Activated CD4-positive, alpha-beta T cell treated with anti-CD3 and anti-CD28 coated beads, Interleukin-2, Interleukin-4, amounts not matched to agents 100 ng/mL and 50 ng/mL, durations not matched to agents 16 hours and 8 hours (primary cell): Measurements from ENCODE around the gene NCF1.
"Not testable (repeated sequence)": the region's sequence is repeated elsewhere in the genome, so short reads cannot be mapped to it uniquely, and the experiment has no call there.

Experiments used
- DNase-seq: peaks from one replicate; pipeline ENCODE4 v3.0.0-alpha.2; 2020; ENCODE audit warnings: low spot score

Gene NCF1

DNA sequence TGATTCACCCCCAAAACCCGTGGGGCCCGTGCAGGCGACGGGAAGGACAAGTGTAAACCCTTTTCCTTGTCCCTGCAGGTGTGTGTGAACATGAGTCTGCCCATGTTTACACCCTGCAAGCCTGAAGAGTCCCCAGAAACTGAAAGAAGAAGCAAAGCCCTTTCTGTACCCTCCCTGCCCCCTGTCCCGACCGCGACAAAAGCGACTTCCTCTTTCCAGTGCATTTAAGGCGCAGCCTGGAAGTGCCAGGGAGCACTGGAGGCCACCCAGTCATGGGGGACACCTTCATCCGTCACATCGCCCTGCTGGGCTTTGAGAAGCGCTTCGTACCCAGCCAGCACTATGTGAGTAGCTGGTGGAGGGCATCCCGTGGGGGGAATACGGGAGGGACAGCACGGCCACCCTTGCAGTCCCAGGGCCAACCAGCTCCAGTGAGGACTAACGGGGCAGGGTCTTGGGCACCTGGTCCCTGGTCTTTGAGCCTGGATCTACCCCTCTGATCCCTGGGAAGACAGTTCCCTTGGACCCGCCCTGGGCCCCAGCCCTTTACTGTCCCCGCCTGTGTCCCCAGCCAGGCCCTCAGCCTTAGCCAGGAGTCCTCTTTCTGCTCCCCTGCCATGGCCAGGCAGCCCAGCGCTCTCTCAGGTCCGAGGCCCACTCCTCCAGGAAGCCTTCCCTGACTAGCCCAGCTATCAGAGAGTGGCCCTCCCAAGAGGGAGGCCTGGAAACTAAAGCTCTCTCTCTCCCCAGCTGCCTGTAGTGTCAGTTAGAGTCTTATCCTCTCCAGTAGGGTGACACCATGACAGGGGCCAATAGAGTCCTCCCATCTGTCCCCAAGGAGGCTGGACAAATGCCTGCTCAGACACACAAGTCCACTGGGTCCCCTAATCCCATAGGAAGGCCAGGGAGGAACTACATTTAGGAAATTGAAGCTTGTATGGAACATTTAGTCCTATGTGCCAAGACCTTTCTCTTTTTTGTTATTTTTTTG lies at the start of gene NCF1:
Gene NCF1, plus strand, starts transcription at position 252 of the 991 bp plus-strand sequence. Its CDS starts 21 bp downstream, at position 273.
- DNase-seq = not testable (repeated sequence)

GRCh38 chr7:74725840-74726239 lies 48.0 kb upstream of the NCF1 start:
- DNase-seq = no peak

DNA sequence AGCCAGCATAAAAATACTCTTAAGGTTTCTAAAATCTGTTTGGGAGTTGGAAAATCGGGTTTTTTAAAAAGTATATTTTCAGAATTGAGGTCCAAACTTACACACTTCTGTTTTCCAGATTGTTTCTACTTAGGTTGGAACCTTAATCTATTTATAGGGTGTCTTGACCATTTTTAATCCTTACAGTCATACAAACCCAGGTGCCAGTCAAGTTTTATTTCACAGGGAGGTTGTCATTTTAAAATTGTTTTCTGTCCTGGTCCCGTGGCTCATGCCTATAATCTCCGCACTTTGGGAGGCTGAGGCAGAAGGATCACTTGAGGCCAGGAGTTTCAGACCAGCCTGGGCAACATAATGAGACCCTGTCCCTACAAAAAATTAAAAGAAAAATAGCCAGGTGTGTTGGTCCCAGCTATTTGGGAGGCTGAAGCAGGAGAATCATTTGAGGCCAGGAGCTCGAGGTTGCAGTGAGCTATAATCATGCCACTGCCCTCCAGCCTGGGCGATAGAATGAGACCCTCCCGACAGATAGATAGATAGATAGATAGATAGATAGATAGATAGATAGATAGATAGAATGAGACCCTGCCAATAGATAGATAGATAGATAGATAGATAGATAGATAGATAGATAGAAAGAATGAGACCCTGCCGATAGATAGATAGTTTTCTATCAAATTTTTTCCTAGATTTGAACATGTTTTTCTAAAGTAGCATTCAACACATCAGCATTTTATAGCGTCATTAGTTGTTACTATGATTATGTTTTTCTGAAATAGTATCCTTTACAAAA lies 47.3 kb upstream of the NCF1 start:
- DNase-seq = no peak

DNA sequence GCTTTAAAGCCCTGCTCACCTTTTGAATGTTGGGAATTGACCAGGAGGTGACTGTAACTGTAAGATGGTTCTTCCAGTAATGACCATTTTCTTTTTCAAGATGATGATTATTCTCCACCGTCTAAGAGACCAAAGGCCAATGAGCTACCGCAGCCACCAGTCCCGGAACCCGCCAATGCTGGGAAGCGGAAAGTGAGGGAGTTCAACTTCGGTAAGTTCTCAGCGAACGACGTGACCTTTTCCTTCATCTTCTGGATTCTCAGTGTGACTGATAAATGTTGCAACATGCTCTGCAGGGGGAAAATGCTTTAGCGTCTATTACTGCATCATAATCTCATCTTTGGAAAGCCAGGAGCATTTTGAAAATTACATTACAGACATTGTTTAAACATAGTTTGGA lies 45.1 kb upstream of the NCF1 start:
- DNase-seq = not testable (repeated sequence)

GRCh38 chr7:74730186-74730585 lies 43.6 kb upstream of the NCF1 start:
- DNase-seq = not testable (repeated sequence)

- DNase-seq = not testable (repeated sequence)
Observed at GRCh38 chr7:74739974-74740703, 33.7 kb upstream of the NCF1 start.

- DNase-seq = not testable (repeated sequence)
Observed at GRCh38 chr7:74743936-74744557, 29.8 kb upstream of the NCF1 start.

DNA sequence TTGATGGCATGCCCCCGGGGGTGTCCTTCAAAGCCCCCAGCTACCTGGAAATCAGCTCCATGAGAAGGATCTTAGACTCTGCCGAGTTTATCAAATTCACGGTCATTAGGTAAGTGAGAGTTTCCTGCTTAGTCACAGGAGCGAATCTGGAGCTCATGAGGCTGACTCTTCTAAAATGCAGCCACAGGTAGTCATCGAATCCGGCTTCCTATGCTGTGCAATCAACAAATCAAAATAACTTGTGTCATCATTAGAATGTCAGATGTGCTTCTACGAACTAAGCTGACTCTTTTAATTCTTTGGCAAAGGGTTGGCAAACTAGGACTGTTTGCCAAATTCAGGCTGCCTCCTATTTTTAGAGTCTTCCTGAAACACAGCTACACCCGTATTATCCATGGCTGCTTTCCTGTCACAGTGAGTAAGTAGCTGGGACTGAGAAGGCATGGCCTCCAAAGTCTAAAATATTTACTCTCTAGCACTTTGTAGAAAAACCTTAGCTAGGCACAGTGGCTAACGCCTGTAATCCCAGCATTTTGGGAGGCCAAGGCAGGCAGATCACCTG lies 19.8 kb upstream of the NCF1 start:
- DNase-seq = not testable (repeated sequence)

DNA sequence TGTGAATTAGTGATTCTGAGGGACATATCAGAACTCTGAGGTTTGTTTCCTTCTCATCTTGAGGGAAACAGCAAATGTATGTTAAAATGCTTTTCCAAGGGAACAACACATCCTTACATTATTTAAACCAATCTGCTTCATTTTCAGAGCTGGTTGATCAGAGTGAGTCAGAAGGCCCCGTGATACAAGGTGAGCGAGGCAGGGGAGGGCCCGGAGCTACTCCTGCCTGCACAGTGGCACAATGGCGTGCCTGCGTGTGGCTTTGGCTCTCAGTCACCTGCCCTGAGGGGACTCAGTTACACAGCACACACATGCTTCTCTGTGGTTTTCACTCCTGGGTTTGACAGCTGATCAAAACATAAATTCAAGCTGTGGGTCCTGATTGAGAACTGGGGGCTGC lies 17.1 kb upstream of the NCF1 start:
- DNase-seq = not testable (repeated sequence)

GRCh38 chr7:74758268-74758667 lies 15.5 kb upstream of the NCF1 start:
- not testable (repeated sequence) for DNase-seq

- DNase-seq = not testable (repeated sequence)
Observed at GRCh38 chr7:74758982-74759381, 14.8 kb upstream of the NCF1 start.

DNA sequence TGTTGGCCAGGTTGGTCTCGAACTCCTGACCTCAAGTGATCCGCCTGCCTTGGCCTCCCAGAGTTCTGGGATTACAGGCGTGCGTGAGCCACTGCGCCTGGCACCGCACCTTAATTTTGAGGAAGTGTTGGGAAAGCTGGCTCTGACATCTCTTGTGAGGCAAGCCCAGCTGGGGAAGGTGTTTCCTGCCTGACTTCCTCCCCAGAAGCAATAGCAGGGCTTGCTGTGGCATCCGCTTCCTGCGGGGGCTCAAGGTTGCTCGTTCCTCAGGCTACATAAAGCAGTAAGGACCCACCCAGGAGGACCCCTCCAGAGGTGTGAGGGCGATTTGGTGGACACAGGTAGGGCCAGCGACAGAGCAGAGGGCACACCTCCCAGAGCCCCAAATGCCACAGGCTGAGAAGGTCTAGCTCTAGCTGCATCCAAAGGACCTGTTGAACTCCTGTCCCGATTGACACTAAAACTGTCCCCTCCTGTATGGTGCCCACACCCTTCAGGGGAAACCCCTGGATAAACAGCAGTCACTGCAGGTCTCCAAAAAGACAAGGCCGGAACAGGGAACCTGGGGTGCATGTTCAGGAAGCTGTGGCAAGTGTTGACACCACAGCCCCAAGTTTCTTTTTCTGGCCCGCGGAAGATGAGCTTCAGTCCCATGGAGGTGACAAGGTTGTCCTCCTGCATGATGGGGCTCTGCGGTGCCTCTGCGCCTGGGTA lies 8.4 kb upstream of the NCF1 start:
- DNase-seq = not testable (repeated sequence)

DNA sequence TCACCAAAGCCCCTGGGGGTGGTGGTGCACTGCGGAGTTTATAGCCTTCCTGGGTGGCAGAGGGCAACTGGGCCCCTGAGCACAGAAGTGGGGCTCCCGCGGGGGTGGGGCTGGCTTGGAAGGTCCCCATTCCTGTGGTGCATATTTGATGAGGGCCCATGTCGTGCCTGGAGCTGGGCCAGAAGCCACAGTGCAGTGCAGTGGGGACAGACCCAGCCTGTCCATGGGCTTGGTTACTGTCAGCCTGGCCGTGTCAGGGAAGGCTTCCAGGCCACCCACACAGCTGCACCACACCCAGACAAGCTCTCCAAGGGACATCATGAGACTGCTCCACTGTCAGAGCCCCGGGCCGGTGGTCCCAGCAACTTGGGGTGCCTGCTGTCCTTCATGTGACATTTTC lies 7.3 kb upstream of the NCF1 start:
- DNase-seq = not testable (repeated sequence)

DNA sequence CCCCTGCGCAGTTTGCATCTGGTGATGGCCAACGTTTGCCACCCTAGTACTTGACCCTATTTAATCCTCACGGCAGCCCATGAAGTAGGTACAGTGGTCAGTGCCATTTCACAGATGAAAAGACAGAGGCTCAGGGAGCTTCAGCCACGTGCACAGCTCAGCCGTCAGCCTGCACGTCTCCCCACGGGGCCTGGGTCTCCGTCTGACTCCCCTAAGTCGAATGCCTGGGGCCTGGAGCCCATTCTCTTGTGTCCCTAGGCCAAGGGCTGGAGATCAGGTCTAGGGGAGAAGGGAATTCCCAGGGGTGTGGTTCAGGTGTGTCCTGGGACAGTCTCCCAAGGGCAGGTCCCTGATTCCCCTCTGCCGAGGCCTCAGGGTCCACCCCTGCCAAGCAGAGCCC lies 6.8 kb upstream of the NCF1 start:
- DNase-seq = not testable (repeated sequence)

DNA sequence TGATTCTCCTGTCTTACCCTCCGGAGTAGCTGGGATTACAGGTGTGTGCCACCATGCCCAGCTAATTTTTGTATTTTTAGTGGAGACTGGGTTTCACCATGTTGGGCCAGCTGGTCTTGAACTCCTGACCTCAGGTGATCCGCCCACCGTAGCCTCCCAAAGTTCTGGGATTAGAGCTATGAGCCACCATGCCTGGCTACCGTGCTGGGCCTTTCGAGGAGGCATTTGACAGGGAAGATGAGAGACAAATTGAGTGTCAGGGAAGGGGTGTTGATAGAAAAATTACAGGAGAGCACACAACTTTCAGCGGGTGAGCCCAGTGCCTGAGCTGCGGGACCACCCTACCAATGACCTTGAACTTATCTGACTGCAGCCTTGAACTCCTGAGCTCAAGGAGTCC lies 3.7 kb upstream of the NCF1 start:
- DNase-seq = not testable (repeated sequence)

GRCh38 chr7:74772093-74772492 lies 1.7 kb upstream of the NCF1 start:
- DNase-seq = not testable (repeated sequence)

DNA sequence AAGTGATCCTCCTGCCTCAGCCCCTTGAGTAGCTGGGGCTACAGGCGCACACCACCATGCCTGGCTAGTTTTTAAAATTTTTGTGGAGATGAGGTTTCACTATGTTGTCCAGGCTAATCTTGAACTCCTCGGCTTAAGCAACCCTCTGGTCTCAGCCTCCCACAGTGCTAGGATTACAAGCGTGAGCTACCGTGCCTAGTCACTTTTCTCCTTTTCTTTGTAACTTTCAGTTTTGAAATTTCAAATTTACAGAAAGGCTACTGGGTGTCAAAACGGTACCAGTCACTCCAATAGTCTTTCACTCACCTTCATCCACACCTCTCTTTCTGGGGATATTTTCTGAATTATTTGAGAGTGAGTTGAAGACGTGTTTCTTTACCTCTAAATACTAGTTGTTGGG lies 1.3 kb downstream of the NCF1 start:
- DNase-seq = not testable (repeated sequence)

DNA sequence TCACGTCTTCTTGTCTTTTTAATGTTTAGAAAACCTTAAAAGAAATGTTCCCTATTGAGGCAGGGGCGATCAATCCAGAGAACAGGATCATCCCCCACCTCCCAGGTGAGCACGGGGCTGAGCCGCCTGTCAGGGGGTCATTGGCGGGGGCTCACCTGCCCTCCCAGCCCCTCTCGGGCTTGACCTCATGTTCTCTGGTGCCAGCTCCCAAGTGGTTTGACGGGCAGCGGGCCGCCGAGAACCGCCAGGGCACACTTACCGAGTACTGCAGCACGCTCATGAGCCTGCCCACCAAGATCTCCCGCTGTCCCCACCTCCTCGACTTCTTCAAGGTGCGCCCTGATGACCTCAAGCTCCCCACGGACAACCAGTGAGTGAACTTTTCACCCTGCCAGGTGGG lies 5.2 kb downstream of the NCF1 start:
- not testable (repeated sequence) for DNase-seq

- DNase-seq = not testable (repeated sequence)
Observed at GRCh38 chr7:74781746-74782145, 7.9 kb downstream of the NCF1 start.

DNA sequence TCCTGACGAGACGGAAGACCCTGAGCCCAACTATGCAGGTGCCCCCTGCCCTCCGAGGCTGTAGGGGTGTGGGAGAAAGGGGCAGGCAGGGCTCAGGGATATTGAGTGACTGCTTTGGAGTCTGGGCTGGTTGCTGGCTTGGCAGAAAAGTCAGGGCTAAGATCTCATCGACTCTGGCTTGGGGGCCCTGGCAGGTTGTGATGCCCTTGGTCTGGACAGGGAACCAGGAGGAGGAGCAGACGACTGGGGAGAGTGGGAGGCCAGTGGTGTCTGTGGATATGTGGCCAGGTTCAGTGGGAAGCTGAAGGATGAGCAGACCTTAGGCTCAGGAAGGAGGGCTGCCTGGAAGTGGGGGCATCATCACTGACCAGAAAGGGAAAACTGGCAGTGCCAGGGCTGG lies 9.8 kb downstream of the NCF1 start:
- DNase-seq = not testable (repeated sequence)
